Subcutaneous adipose tissue (tissue), 4 donors: ENCODE measurements around the gene PSMB10. TPM values are rescaled to one million over a fixed set of nuclear protein-coding genes. Genes with fewer than 3 reads are reported as not detected.

Source experiments
- CTCF ChIP-seq: fragments of 450-650 bp; IDR thresholded peaks from one replicate; pipeline ENCODE4 v1.5.1; 2016; ENCODE audit warnings: low read depth, mild to moderate bottlenecking, control low read depth, antibody characterized with exemption, moderate library complexity
- total RNA-seq, 4 donors: library from RNA; depleted of rRNA; stranded (reverse); fragments of >200 nt; gene quantifications; one replicate each; pipeline ENCODE4 v1.1.0, GENCODE V29; 2016

PSMB10 gene
- total RNA-seq, 4 donors from 2014 or later, result 10.3 to 45.8 (median 39.9) TPM

GRCh38 chr16:67909056-67909742, 27.5 kb downstream of the PSMB10 start:
- TF ChIP-seq CTCF, result no peak

GRCh38 chr16:67907397-67908180, 29.1 kb downstream of the PSMB10 start:
- no peak for TF ChIP-seq CTCF

GRCh38 chr16:67902831-67903230, 33.8 kb downstream of the PSMB10 start:
- no peak for TF ChIP-seq CTCF

- no peak for TF ChIP-seq CTCF
These were observed 34.9 kb downstream of the PSMB10 start for GRCh38 chr16:67901734-67902133.

GRCh38 chr16:67897231-67897630, 39.4 kb downstream of the PSMB10 start:
- TF ChIP-seq CTCF, result no peak

- TF ChIP-seq CTCF, result no peak
These were observed 42.8 kb downstream of the PSMB10 start for GRCh38 chr16:67893743-67894399.
